ENCODE results near the gene SNAI1.
A peak's percentile ranks its signal among the peaks of the same experiment; 100 is the strongest.
"Not testable (repeated sequence)": the region's sequence is repeated elsewhere in the genome, so short reads cannot be mapped to it uniquely, and the experiment has no call there.

SNAI1 gene

GRCh38 chr20:49987015-49987867 lies 4.5 kb downstream of the SNAI1 start:
- DNase-seq = no peak

- no peak for DNase-seq
Measured at GRCh38 chr20:49987868-49988690, 5.3 kb downstream of the SNAI1 start.

- DNase-seq = no peak
Measured at GRCh38 chr20:49989234-49990065, 6.7 kb downstream of the SNAI1 start.

- no peak for DNase-seq
Measured at GRCh38 chr20:49990271-49990720, 7.5 kb downstream of the SNAI1 start.

- no peak for DNase-seq
Measured at GRCh38 chr20:49993301-49993751, 10.5 kb downstream of the SNAI1 start.

- DNase-seq = no peak
Measured at GRCh38 chr20:49995586-49995985, 12.8 kb downstream of the SNAI1 start.

- DNase-seq = not testable (repeated sequence)
Measured at GRCh38 chr20:49998478-49999188, 15.9 kb downstream of the SNAI1 start.

GRCh38 chr20:49999329-49999728 lies 16.5 kb downstream of the SNAI1 start:
- peak; percentile 37 to 47 for DNase-seq

GRCh38 chr20:50000548-50001222 lies 17.9 kb downstream of the SNAI1 start:
- DNase-seq = not testable (repeated sequence)

- DNase-seq = no peak
Measured at GRCh38 chr20:50001784-50002311, 19.1 kb downstream of the SNAI1 start.

- no peak for DNase-seq
Measured at GRCh38 chr20:50003253-50003656, 20.5 kb downstream of the SNAI1 start.

GRCh38 chr20:50004229-50004628 lies 21.4 kb downstream of the SNAI1 start:
- DNase-seq = no peak

- no peak for DNase-seq
Measured at GRCh38 chr20:50005471-50005981, 22.7 kb downstream of the SNAI1 start.

GRCh38 chr20:50007369-50007768 lies 24.6 kb downstream of the SNAI1 start:
- no peak for DNase-seq

GRCh38 chr20:50008007-50008406 lies 25.2 kb downstream of the SNAI1 start:
- DNase-seq = no peak

- DNase-seq = no peak
Measured at GRCh38 chr20:50009521-50010454, 27.0 kb downstream of the SNAI1 start.

GRCh38 chr20:50011597-50011996 lies 28.8 kb downstream of the SNAI1 start:
- DNase-seq = not testable (repeated sequence)

- DNase-seq = no peak
Measured at GRCh38 chr20:50012282-50013263, 29.8 kb downstream of the SNAI1 start.

GRCh38 chr20:50013976-50014375 lies 31.2 kb downstream of the SNAI1 start:
- DNase-seq = no peak

All from activated CD4-positive, alpha-beta T cell treated with anti-CD3 and anti-CD28 coated beads, Interleukin-2, amount 50 U/mL, for 48 hours (primary cell).